Hepatocyte (in vitro differentiated cells): ENCODE measurements around the gene CAPRIN2.

Source experiments
- EZH2 ChIP-seq: fragments of 200-600 bp; sonication (generic); IDR thresholded peaks from 2 replicates; pipeline ENCODE4 v1.6.1; 2016; ENCODE audit warnings: antibody characterized with exemption, mild to moderate bottlenecking, borderline replicate concordance
- TF ChIP-seq, protein P1 (sequence below): fragments of 200-600 bp; sonication (generic); IDR thresholded peaks from 2 replicates; pipeline ENCODE4 v1.5.1; 2016; ENCODE audit warnings: antibody characterized with exemption, mild to moderate bottlenecking; ENCODE audit not compliant: poor library complexity

DNA sequence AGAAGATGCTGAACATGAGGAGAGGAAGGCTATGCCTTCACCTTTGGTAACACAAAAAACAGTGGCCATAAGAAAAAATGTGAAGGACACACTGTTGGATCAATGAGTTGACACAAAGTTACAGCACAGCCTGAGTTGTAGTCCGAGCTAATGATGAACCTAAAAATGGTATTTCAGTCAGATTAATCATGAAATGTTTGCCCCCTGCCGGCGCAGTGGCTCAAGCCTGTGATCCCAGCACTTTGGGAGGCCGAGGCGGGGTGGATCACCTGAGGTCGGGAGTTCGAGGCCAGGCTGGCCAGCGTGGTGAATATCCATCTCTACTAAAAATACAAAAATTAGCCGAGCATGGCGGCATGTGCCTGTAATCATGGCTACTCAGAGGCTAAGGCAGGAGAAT is 1.3 kb upstream of the CAPRIN2 start:
- TF ChIP-seq EZH2 = no peak
- TF ChIP-seq, protein P1, sequence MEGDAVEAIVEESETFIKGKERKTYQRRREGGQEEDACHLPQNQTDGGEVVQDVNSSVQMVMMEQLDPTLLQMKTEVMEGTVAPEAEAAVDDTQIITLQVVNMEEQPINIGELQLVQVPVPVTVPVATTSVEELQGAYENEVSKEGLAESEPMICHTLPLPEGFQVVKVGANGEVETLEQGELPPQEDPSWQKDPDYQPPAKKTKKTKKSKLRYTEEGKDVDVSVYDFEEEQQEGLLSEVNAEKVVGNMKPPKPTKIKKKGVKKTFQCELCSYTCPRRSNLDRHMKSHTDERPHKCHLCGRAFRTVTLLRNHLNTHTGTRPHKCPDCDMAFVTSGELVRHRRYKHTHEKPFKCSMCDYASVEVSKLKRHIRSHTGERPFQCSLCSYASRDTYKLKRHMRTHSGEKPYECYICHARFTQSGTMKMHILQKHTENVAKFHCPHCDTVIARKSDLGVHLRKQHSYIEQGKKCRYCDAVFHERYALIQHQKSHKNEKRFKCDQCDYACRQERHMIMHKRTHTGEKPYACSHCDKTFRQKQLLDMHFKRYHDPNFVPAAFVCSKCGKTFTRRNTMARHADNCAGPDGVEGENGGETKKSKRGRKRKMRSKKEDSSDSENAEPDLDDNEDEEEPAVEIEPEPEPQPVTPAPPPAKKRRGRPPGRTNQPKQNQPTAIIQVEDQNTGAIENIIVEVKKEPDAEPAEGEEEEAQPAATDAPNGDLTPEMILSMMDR = no peak
